Measurements from ENCODE around the gene SVOPL.

The SVOPL gene

DNA sequence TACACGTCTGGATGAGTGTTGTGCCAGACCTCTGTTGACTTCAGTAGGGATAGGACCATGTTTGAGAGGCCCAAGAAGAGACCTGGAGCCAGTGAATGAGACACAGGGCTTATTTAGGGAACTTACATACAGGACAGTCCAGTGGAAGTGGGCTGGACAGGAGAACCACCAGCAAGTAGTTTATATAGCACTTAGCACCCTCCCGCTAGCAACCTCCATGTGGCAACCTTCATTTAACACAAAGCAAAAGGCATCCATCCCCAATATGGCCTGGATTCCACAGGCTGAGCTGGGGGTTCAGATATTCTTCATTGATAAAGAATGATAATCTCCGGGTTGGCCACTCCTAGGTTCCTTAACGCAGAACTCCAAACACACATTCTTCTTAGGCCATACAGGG is 147.4 kb downstream of the SVOPL start:
- no peak overlapping the region for H2BK5ac ChIP-seq (ENCODE audit: low read depth, low read length, poor library complexity, severe bottlenecking)
- H3K4me2 ChIP-seq (ENCODE audit: low read length, poor library complexity, severe bottlenecking), result no peak overlapping the region
- H3K4ac ChIP-seq (ENCODE audit: low read depth in 1 of 2, low read length in 2 of 2), result no peak overlapping the region
- H2AK5ac ChIP-seq (ENCODE audit: low read length, severe bottlenecking), result no peak overlapping the region
- peaks cover 29% of the 10 kb centered on the region for H3K79me1 ChIP-seq (replicated peaks; ENCODE audit: low read length, poor library complexity, severe bottlenecking)
- no peak overlapping the region for H4K8ac ChIP-seq (ENCODE audit: low read length)
- H3K14ac ChIP-seq (ENCODE audit: low read length in 2 of 2), result no peak overlapping the region
- DNase-seq, result no peak
- WGBS, result 100% methylated on average over 3 of the region's 4 CpGs
- no peak overlapping the region for H2BK12ac ChIP-seq (ENCODE audit: low read length in 2 of 2)
- H3K23ac ChIP-seq (ENCODE audit: low read length in 2 of 2), result no peak overlapping the region
- H2BK120ac ChIP-seq (ENCODE audit: low read depth, low read length), result no peak overlapping the region
- peaks cover 36 to 79% of the 10 kb centered on the region in 2 experiments for H3K36me3 ChIP-seq (ENCODE audit: control insufficient read depth in 1 of 2, insufficient read depth in 2 of 2, low read depth in 1 of 2, low read length in 2 of 2)
- H3K27ac ChIP-seq (ENCODE audit: low read length, poor library complexity, severe bottlenecking), result no peak overlapping the region
- H4K91ac ChIP-seq (ENCODE audit: low read length), result no peak overlapping the region
- H3K4me3 ChIP-seq (ENCODE audit: insufficient read depth in 1 of 2, low read depth in 1 of 2, low read length in 2 of 2), result no peak overlapping the region
- no peak overlapping the region for H3K18ac ChIP-seq (ENCODE audit: low read depth in 1 of 2, low read length in 2 of 2)
- peaks cover 78% of the 10 kb centered on the region for H3K9me3 ChIP-seq (ENCODE audit: control insufficient read depth, low read length)
- H3K9ac ChIP-seq (ENCODE audit: low read length), result no peak overlapping the region
- H3K4me1 ChIP-seq (ENCODE audit: control insufficient read depth, insufficient read depth, low read depth, low read length), result no peaks in the 10 kb centered on the region
- no peaks in the 10 kb centered on the region for H3K27me3 ChIP-seq (ENCODE audit: control insufficient read depth in 1 of 2, insufficient read depth in 1 of 2, low read length in 2 of 2)
- H2AFZ ChIP-seq (ENCODE audit: low read depth, low read length), result no peak overlapping the region
- no peak overlapping the region for H2BK15ac ChIP-seq (ENCODE audit: low read depth, poor library complexity, severe bottlenecking)

DNA sequence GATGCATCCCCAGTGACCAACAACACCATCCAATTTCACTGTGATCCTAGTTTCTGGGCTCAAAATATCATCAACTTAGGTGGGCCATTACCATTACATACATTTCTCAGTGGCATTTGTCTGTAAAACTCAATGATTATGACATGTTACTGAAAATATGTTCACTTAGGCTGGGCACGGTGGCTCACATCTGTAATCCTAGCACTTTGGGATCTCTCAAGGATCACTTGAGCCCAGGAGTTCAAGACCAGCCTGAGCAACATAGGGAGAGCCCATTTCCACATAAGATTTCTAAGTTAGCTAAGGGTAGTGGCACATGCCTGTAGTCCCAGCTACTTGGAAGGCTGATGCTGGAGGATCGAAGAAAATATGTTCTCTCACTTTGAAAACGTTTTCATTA is 150.1 kb downstream of the SVOPL start:
- Histone ChIP-seq H3K4me1 (ENCODE audit: control insufficient read depth, insufficient read depth, low read depth, low read length) (no peaks in the 10 kb centered on the region), H3K4me3 (ENCODE audit: insufficient read depth in 1 of 2, low read depth in 1 of 2, low read length in 2 of 2) (no peak overlapping the region), H4K91ac (ENCODE audit: low read length) (no peak overlapping the region), H3K4me2 (ENCODE audit: low read length, poor library complexity, severe bottlenecking) (no peak overlapping the region), H3K36me3 (ENCODE audit: control insufficient read depth in 1 of 2, insufficient read depth in 2 of 2, low read depth in 1 of 2, low read length in 2 of 2) (peaks cover 22 to 56% of the 10 kb centered on the region in 2 experiments), H3K79me1 (replicated peaks; ENCODE audit: low read length, poor library complexity, severe bottlenecking) (peaks cover 27% of the 10 kb centered on the region), H4K8ac (ENCODE audit: low read length) (no peak overlapping the region), H2BK15ac (ENCODE audit: low read depth, poor library complexity, severe bottlenecking) (no peak overlapping the region), H3K18ac (ENCODE audit: low read depth in 1 of 2, low read length in 2 of 2) (no peak overlapping the region), H3K4ac (ENCODE audit: low read depth in 1 of 2, low read length in 2 of 2) (no peak overlapping the region), H3K9me3 (ENCODE audit: control insufficient read depth, low read length) (peaks cover 54% of the 10 kb centered on the region), H3K14ac (ENCODE audit: low read length in 2 of 2) (no peak overlapping the region), H2AFZ (ENCODE audit: low read depth, low read length) (no peak overlapping the region), H3K27me3 (ENCODE audit: control insufficient read depth in 1 of 2, insufficient read depth in 1 of 2, low read length in 2 of 2) (no peaks in the 10 kb centered on the region), H2AK5ac (ENCODE audit: low read length, severe bottlenecking) (no peak overlapping the region), H2BK120ac (ENCODE audit: low read depth, low read length) (no peak overlapping the region), H2BK12ac (ENCODE audit: low read length in 2 of 2) (no peak overlapping the region), H3K9ac (ENCODE audit: low read length) (no peak overlapping the region), H2BK5ac (ENCODE audit: low read depth, low read length, poor library complexity, severe bottlenecking) (no peak overlapping the region), H3K23ac (ENCODE audit: low read length in 2 of 2) (no peak overlapping the region), H3K27ac (ENCODE audit: low read length, poor library complexity, severe bottlenecking) (no peak overlapping the region)
- 100% methylated on average over 1 of the region's 3 CpGs for WGBS
- no peak for DNase-seq

DNA sequence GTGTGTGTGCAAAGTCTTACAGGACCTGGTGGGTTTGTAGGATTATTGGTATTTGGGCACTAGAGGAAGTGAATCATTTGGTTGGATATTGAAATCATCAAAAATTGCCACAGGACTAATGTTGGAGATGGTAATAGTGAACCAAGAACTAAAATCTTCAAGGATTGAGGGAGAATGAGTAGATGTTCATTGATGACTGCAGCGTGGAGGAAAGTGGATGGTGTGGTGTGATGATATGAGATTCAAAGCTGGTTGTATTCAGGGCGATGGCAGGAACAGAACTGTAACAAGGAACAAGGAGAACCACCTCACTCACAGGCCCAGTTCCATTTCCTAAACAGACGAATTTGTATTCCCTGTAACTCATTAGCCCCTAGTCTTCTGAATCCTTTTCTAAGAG is 150.8 kb downstream of the SVOPL start:
- Histone ChIP-seq H2BK120ac (ENCODE audit: low read depth, low read length) (no peak overlapping the region), H3K4me2 (ENCODE audit: low read length, poor library complexity, severe bottlenecking) (no peak overlapping the region), H4K8ac (ENCODE audit: low read length) (no peak overlapping the region), H3K18ac (ENCODE audit: low read depth in 1 of 2, low read length in 2 of 2) (no peak overlapping the region), H3K9me3 (ENCODE audit: control insufficient read depth, low read length) (peaks cover 47% of the 10 kb centered on the region), H3K14ac (ENCODE audit: low read length in 2 of 2) (no peak overlapping the region), H2AK5ac (ENCODE audit: low read length, severe bottlenecking) (no peak overlapping the region), H3K79me1 (replicated peaks; ENCODE audit: low read length, poor library complexity, severe bottlenecking) (peaks cover 27% of the 10 kb centered on the region), H3K23ac (ENCODE audit: low read length in 2 of 2) (no peak overlapping the region), H3K4me1 (ENCODE audit: control insufficient read depth, insufficient read depth, low read depth, low read length) (no peaks in the 10 kb centered on the region), H3K27me3 (ENCODE audit: control insufficient read depth in 1 of 2, insufficient read depth in 1 of 2, low read length in 2 of 2) (no peaks in the 10 kb centered on the region), H3K4me3 (ENCODE audit: insufficient read depth in 1 of 2, low read depth in 1 of 2, low read length in 2 of 2) (no peak overlapping the region), H3K9ac (ENCODE audit: low read length) (no peak overlapping the region), H3K36me3 (ENCODE audit: control insufficient read depth in 1 of 2, insufficient read depth in 2 of 2, low read depth in 1 of 2, low read length in 2 of 2) (peaks cover 18 to 49% of the 10 kb centered on the region in 2 experiments), H2BK15ac (ENCODE audit: low read depth, poor library complexity, severe bottlenecking) (no peak overlapping the region), H3K27ac (ENCODE audit: low read length, poor library complexity, severe bottlenecking) (no peak overlapping the region), H4K91ac (ENCODE audit: low read length) (no peak overlapping the region), H2BK5ac (ENCODE audit: low read depth, low read length, poor library complexity, severe bottlenecking) (no peak overlapping the region), H2AFZ (ENCODE audit: low read depth, low read length) (no peak overlapping the region), H3K4ac (ENCODE audit: low read depth in 1 of 2, low read length in 2 of 2) (no peak overlapping the region), H2BK12ac (ENCODE audit: low read length in 2 of 2) (no peak overlapping the region)
- no peak for DNase-seq
- 100% methylated on average over 1 of the region's 3 CpGs for WGBS

DNA sequence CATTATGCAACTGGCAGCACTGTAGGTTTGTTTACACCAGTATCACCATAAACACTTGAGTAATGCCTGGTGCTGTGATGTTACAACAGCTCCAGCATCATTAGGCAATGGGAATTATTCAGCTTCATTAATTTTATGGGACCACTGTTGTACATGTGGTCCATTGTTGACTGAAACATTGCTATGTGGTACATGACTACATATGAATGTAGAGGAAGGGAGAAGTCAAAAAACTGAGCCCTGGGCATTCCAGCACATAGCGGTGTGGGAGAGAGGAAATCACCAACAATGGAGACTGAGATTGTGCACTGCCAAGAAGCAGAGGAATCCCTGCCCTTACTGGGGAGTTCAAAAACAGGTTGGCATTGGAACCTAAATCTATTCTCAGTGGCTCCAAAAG is 152.1 kb downstream of the SVOPL start:
- Histone ChIP-seq H3K79me1 (replicated peaks; ENCODE audit: low read length, poor library complexity, severe bottlenecking) (peaks cover 27% of the 10 kb centered on the region), H3K27ac (ENCODE audit: low read length, poor library complexity, severe bottlenecking) (no peak overlapping the region), H2AK5ac (ENCODE audit: low read length, severe bottlenecking) (no peak overlapping the region), H2BK12ac (ENCODE audit: low read length in 2 of 2) (no peak overlapping the region), H3K4me2 (ENCODE audit: low read length, poor library complexity, severe bottlenecking) (no peak overlapping the region), H3K14ac (ENCODE audit: low read length in 2 of 2) (no peak overlapping the region), H2BK15ac (ENCODE audit: low read depth, poor library complexity, severe bottlenecking) (no peak overlapping the region), H2BK5ac (ENCODE audit: low read depth, low read length, poor library complexity, severe bottlenecking) (no peak overlapping the region), H3K18ac (ENCODE audit: low read depth in 1 of 2, low read length in 2 of 2) (no peak overlapping the region), H4K91ac (ENCODE audit: low read length) (no peak overlapping the region), H3K27me3 (ENCODE audit: control insufficient read depth in 1 of 2, insufficient read depth in 1 of 2, low read length in 2 of 2) (no peaks in the 10 kb centered on the region), H3K4me3 (ENCODE audit: insufficient read depth in 1 of 2, low read depth in 1 of 2, low read length in 2 of 2) (no peak overlapping the region), H3K4me1 (ENCODE audit: control insufficient read depth, insufficient read depth, low read depth, low read length) (no peaks in the 10 kb centered on the region), H2AFZ (ENCODE audit: low read depth, low read length) (no peak overlapping the region), H3K36me3 (ENCODE audit: control insufficient read depth in 1 of 2, insufficient read depth in 2 of 2, low read depth in 1 of 2, low read length in 2 of 2) (peaks cover 16 to 43% of the 10 kb centered on the region in 2 experiments), H3K23ac (ENCODE audit: low read length in 2 of 2) (no peak overlapping the region), H3K9ac (ENCODE audit: low read length) (no peak overlapping the region), H4K8ac (ENCODE audit: low read length) (no peak overlapping the region), H3K9me3 (ENCODE audit: control insufficient read depth, low read length) (peaks cover 36% of the 10 kb centered on the region), H3K4ac (ENCODE audit: low read depth in 1 of 2, low read length in 2 of 2) (no peak overlapping the region), H2BK120ac (ENCODE audit: low read depth, low read length) (no peak overlapping the region)
- DNase-seq, result peak; percentile 27
- WGBS, result 100% methylated on average over 1 of the region's 1 CpG

All from mesenchymal stem cell (in vitro differentiated cells and primary cell).